ENCODE measurements around the gene MYDGF.

Gene MYDGF

GRCh38 chr19:4691373-4691772 is 21.2 kb upstream of the MYDGF start:
- H3K27me3 ChIP-seq (ENCODE audit: insufficient read depth, poor library complexity, severe bottlenecking): no peaks in the 10 kb centered on the region
- TF ChIP-seq SPI1 (IDR thresholded peaks at IDR 0.05; ENCODE audit: borderline replicate concordance, low read depth): no peak
- no peak for TF ChIP-seq POLR2AphosphoS5 (IDR thresholded peaks at IDR 0.05; ENCODE audit: low read depth)
- H3K4me3 ChIP-seq (replicated peaks; ENCODE audit: insufficient read depth, low read length): no peak overlapping the region
- no peak for DNase-seq (ENCODE audit: low read depth in 1 of 2, low spot score in 1 of 2)
- H3K27ac ChIP-seq (replicated peaks): no peak overlapping the region

GRCh38 chr19:4690361-4690760 is 20.2 kb upstream of the MYDGF start:
- no peak overlapping the region for H3K4me3 ChIP-seq (replicated peaks; ENCODE audit: insufficient read depth, low read length)
- no peak overlapping the region for H3K27ac ChIP-seq (replicated peaks)
- H3K27me3 ChIP-seq (ENCODE audit: insufficient read depth, poor library complexity, severe bottlenecking): no peaks in the 10 kb centered on the region
- DNase-seq (ENCODE audit: low read depth in 1 of 2, low spot score in 1 of 2): no peak
- no peak for TF ChIP-seq POLR2AphosphoS5 (IDR thresholded peaks at IDR 0.05; ENCODE audit: low read depth)
- TF ChIP-seq REST (IDR thresholded peaks at IDR 0.05; ENCODE audit: insufficient replicate concordance, low read depth): no peak
- peak; percentile 50 for TF ChIP-seq SPI1 (IDR thresholded peaks at IDR 0.05; ENCODE audit: borderline replicate concordance, low read depth)
- no peak for TF ChIP-seq CTCF (IDR thresholded peaks at IDR 0.05; ENCODE audit: insufficient read depth, low read length)

- H3K4me3 ChIP-seq (replicated peaks; ENCODE audit: insufficient read depth, low read length): no peak overlapping the region
- H3K27ac ChIP-seq (replicated peaks): no peak overlapping the region
- TF ChIP-seq POLR2AphosphoS5 (IDR thresholded peaks at IDR 0.05; ENCODE audit: low read depth): no peak
- no peak for TF ChIP-seq SPI1 (IDR thresholded peaks at IDR 0.05; ENCODE audit: borderline replicate concordance, low read depth)
- no peak for TF ChIP-seq REST (IDR thresholded peaks at IDR 0.05; ENCODE audit: insufficient replicate concordance, low read depth)
- no peak for TF ChIP-seq GABPA (IDR thresholded peaks at IDR 0.05; ENCODE audit: low read depth)
- no peak for TF ChIP-seq CTCF (IDR thresholded peaks at IDR 0.05; ENCODE audit: insufficient read depth, low read length)
- H3K27me3 ChIP-seq (ENCODE audit: insufficient read depth, poor library complexity, severe bottlenecking): no peaks in the 10 kb centered on the region
- no peak for DNase-seq (ENCODE audit: low read depth in 1 of 2, low spot score in 1 of 2)
These were observed 19.3 kb upstream of the MYDGF start for GRCh38 chr19:4689403-4689802.

- Histone ChIP-seq H3K27ac (replicated peaks) (no peak overlapping the region), H3K4me3 (replicated peaks; ENCODE audit: insufficient read depth, low read length) (no peak overlapping the region), H3K27me3 (ENCODE audit: insufficient read depth, poor library complexity, severe bottlenecking) (no peaks in the 10 kb centered on the region)
- DNase-seq (ENCODE audit: low read depth in 1 of 2, low spot score in 1 of 2): no peak
- TF ChIP-seq SPI1 (IDR thresholded peaks at IDR 0.05; ENCODE audit: borderline replicate concordance, low read depth) (no peak), REST (IDR thresholded peaks at IDR 0.05; ENCODE audit: insufficient replicate concordance, low read depth) (no peak), CTCF (IDR thresholded peaks at IDR 0.05; ENCODE audit: insufficient read depth, low read length) (no peak), GABPA (IDR thresholded peaks at IDR 0.05; ENCODE audit: low read depth) (no peak)
These were observed 18.4 kb upstream of the MYDGF start for GRCh38 chr19:4688587-4688986.
